Ishikawa (cell line): ENCODE results near the gene ATAD2B.
A peak's percentile ranks its signal among the peaks of the same experiment; 100 is the strongest.

Experiments used
- CEBPB ChIP-seq: IDR thresholded peaks from 2 replicates; pipeline ENCODE4 v1.6.1; 2012
- CREB1 ChIP-seq: IDR thresholded peaks from 2 replicates; pipeline ENCODE4 v1.6.1; 2012; ENCODE audit warnings: low read depth
- EGR1 ChIP-seq: IDR thresholded peaks from 2 replicates; pipeline ENCODE4 v1.6.1; 2012
- EP300 ChIP-seq: IDR thresholded peaks from 2 replicates; pipeline ENCODE4 v1.6.1; 2012; ENCODE audit warnings: borderline replicate concordance
- FOXM1 ChIP-seq: IDR thresholded peaks from 2 replicates; pipeline ENCODE4 v1.6.1; 2012; ENCODE audit warnings: low read depth, borderline replicate concordance
- MAX ChIP-seq: IDR thresholded peaks from 2 replicates; pipeline ENCODE4 v1.6.1; 2012
- NFIC ChIP-seq: IDR thresholded peaks from 2 replicates; pipeline ENCODE4 v1.6.1; 2012
- RAD21 ChIP-seq: IDR thresholded peaks from 2 replicates; pipeline ENCODE4 v1.6.1; 2012; ENCODE audit warnings: low read depth
- REST ChIP-seq: IDR thresholded peaks from 2 replicates; pipeline ENCODE4 v1.6.1; 2012; ENCODE audit warnings: low read depth, mild to moderate bottlenecking
- TAF1 ChIP-seq: IDR thresholded peaks from 2 replicates; pipeline ENCODE4 v1.6.1; 2012; ENCODE audit warnings: low read depth, mild to moderate bottlenecking
- TCF12 ChIP-seq: IDR thresholded peaks from 2 replicates; pipeline ENCODE4 v1.6.1; 2012; ENCODE audit warnings: low read depth
- TEAD4 ChIP-seq: IDR thresholded peaks from 2 replicates; pipeline ENCODE4 v1.6.1; 2012
- USF1 ChIP-seq: IDR thresholded peaks from 2 replicates; pipeline ENCODE4 v1.6.1; 2012
- YY1 ChIP-seq: IDR thresholded peaks from 2 replicates; pipeline ENCODE4 v1.6.1; 2012; ENCODE audit warnings: low read depth
- ZBTB7A ChIP-seq: IDR thresholded peaks from 2 replicates; pipeline ENCODE4 v1.6.1; 2012; ENCODE audit warnings: low read depth

Gene ATAD2B

GRCh38 chr2:23803264-23803964 lies 123.5 kb downstream of the ATAD2B start:
- TF ChIP-seq USF1, result no peak
- no peak for TF ChIP-seq YY1
- TF ChIP-seq NFIC, result peak; percentile 23; the same call in 1 of the 2 replicates
- no peak for TF ChIP-seq EGR1

- TF ChIP-seq TAF1 (no peak), EGR1 (no peak), EP300 (no peak), TEAD4 (no peak), NFIC (no peak), CEBPB (no peak)
Measured at GRCh38 chr2:23801396-23801795, 125.5 kb downstream of the ATAD2B start.

- TF ChIP-seq USF1, result no peak
- no peak for TF ChIP-seq REST
- TF ChIP-seq YY1, result no peak
- TF ChIP-seq ZBTB7A, result no peak
- TF ChIP-seq TCF12, result no peak
- TF ChIP-seq EGR1, result no peak
- no peak for TF ChIP-seq CREB1
- no peak for TF ChIP-seq RAD21
- TF ChIP-seq TEAD4, result no peak
- no peak for TF ChIP-seq FOXM1
- no peak for TF ChIP-seq EP300
- no peak for TF ChIP-seq TAF1
- TF ChIP-seq MAX, result no peak
- no peak for TF ChIP-seq NFIC
- no peak for TF ChIP-seq CEBPB
Measured at GRCh38 chr2:23794234-23794633, 132.7 kb downstream of the ATAD2B start.

GRCh38 chr2:23793476-23793875 lies 133.4 kb downstream of the ATAD2B start:
- no peak for TF ChIP-seq TCF12
- TF ChIP-seq TAF1, result no peak
- no peak for TF ChIP-seq CEBPB
- no peak for TF ChIP-seq TEAD4
- no peak for TF ChIP-seq MAX
- TF ChIP-seq ZBTB7A, result no peak
- no peak for TF ChIP-seq EGR1
- no peak for TF ChIP-seq YY1
- TF ChIP-seq USF1, result no peak
- TF ChIP-seq NFIC, result no peak
- TF ChIP-seq REST, result no peak
- TF ChIP-seq EP300, result no peak
- no peak for TF ChIP-seq RAD21
- TF ChIP-seq CREB1, result no peak
- TF ChIP-seq FOXM1, result no peak

- TF ChIP-seq CEBPB (no peak), TCF12 (no peak), REST (no peak), TAF1 (no peak), CREB1 (no peak), MAX (no peak), ZBTB7A (no peak)
Measured at GRCh38 chr2:23791030-23791429, 135.9 kb downstream of the ATAD2B start.
